Esophagus muscularis mucosa (tissue), 3 donors: ENCODE measurements around the gene TTLL5.

Source experiments
- POLR2AphosphoS5 ChIP-seq, 2 donors: sonication (generic); formaldehyde crosslinking; IDR thresholded peaks; one replicate each; pipeline ENCODE4 v1.6.1; 2017; ENCODE audit warnings: antibody characterized with exemption in 2 of 2
- TF ChIP-seq, protein P1 (sequence below), 3 experiments: fragments of 200-600 bp in 2 of 3; fragments of 450-650 bp in 1 of 3; sonication (generic) in 2 of 3; IDR thresholded peaks; one replicate each; pipeline ENCODE4 v1.5.1; 2017 to 2019; ENCODE audit warnings: antibody characterized with exemption in 3 of 3, mild to moderate bottlenecking in 2 of 3, moderate library complexity in 1 of 3

DNA sequence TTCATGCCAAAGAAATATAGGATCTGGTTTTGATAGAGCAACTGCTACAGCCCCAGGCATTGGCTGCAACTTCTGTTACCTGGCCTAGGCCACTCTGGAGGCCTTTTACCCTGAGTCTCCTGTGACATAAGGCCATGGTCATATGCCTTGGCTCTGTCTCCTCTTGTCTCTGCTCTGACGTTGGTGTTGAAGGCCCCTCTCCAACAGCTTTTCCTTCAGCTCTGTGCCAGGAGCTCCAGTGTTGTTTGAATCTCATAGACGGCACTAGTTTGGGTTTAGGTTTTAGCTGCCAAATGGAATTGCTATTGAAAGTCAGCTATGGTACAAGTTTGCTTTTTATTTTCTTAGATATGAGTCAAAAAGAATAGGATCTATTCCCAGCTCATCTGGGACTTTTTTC lies 41.1 kb downstream of the TTLL5 start:
- TF ChIP-seq, protein P1, sequence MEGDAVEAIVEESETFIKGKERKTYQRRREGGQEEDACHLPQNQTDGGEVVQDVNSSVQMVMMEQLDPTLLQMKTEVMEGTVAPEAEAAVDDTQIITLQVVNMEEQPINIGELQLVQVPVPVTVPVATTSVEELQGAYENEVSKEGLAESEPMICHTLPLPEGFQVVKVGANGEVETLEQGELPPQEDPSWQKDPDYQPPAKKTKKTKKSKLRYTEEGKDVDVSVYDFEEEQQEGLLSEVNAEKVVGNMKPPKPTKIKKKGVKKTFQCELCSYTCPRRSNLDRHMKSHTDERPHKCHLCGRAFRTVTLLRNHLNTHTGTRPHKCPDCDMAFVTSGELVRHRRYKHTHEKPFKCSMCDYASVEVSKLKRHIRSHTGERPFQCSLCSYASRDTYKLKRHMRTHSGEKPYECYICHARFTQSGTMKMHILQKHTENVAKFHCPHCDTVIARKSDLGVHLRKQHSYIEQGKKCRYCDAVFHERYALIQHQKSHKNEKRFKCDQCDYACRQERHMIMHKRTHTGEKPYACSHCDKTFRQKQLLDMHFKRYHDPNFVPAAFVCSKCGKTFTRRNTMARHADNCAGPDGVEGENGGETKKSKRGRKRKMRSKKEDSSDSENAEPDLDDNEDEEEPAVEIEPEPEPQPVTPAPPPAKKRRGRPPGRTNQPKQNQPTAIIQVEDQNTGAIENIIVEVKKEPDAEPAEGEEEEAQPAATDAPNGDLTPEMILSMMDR (IDR thresholded peaks at IDR 0.05): no peak
- TF ChIP-seq POLR2AphosphoS5 (IDR thresholded peaks at IDR 0.05): no peak
